Adrenal gland (tissue), 12 donors: ENCODE data around the gene ASTN2. TPM values are rescaled to one million over a fixed set of nuclear protein-coding genes. Genes with fewer than 3 reads are reported as not detected.

Source experiments
- DNase-seq, 7 donors: peaks; one replicate each; pipeline ENCODE4 v3.0.0-alpha.2; 2019 to 2020
- H3K27ac ChIP-seq, 5 donors: fragments of 200-600 bp; sonication (generic) in 4 of 5; 1 replicate in 3 of 5; 2 replicates in 2 of 5; pipeline versions ENCODE4 v1.5.1 to v1.8.0; 2016 to 2020; ENCODE audit warnings: mild to moderate bottlenecking in 1 of 5
- H3K27me3 ChIP-seq: fragments of 200-600 bp; 2 replicates; pipeline ENCODE4 v1.8.0; 2021
- H3K36me3 ChIP-seq, 2 donors: fragments of 200-600 bp; replicated peaks in 1 of 2; 1 replicate in 1 of 2; 2 replicates in 1 of 2; pipeline versions ENCODE4 v1.5.1 to v1.8.0; 2018 to 2022
- H3K4me1 ChIP-seq, 2 donors: fragments of 200-600 bp; replicated peaks in 1 of 2; 1 replicate in 1 of 2; 2 replicates in 1 of 2; pipeline versions ENCODE4 v1.5.1 to v1.8.0; 2018 to 2021
- H3K4me3 ChIP-seq, 4 donors: fragments of 200-600 bp; sonication (generic) in 3 of 4; one replicate each; pipeline ENCODE4 v1.5.1; 2016 to 2018
- H3K9me3 ChIP-seq, 3 donors: fragments of 200-600 bp; sonication (generic) in 1 of 3; replicated peaks in 1 of 3; 1 replicate in 2 of 3; 2 replicates in 1 of 3; pipeline versions ENCODE4 v1.5.1 to v1.8.0; 2016 to 2021
- POLR2A ChIP-seq, 2 donors: fragments of 450-650 bp; IDR thresholded peaks; one replicate each; pipeline ENCODE4 v1.6.1; 2017; ENCODE audit warnings: antibody characterized with exemption in 2 of 2, mild to moderate bottlenecking in 2 of 2, moderate library complexity in 1 of 2
- WGBS, 4 donors: extraction: QIAGEN DNeasy Blood & Tissue Kit in 2 of 4; methylation state at CpG; one replicate each; pipeline versions ENCODE4 v1.1.5 to v1.1.7; 2013 to 2017; 5-methylcytosine and 5-hydroxymethylcytosine counted together
- intact Hi-C, 2 donors: fragments of 100-400 bp; cut with DNase I; formaldehyde crosslinking; loops; one replicate each; pipeline versions ENCODE4 v1.14.1 to v1.15.0; 2022 to 2023
- polyA plus RNA-seq, 3 donors: library from polyadenylated mRNA; stranded (reverse); fragments of 200-250 nt in 2 of 3; fragments of 350-450 nt in 1 of 3; fragmentation: Illumina TruSeq in 1 of 3; extraction: RNeasy Lipid Tissue Mini Kit (QIAGEN cat#74804) in 1 of 3; gene quantifications; one replicate each; pipeline ENCODE4 v1.2.3, GENCODE V29; 2013 to 2014
- total RNA-seq, 9 donors: library from RNA; depleted of rRNA in 4 of 9; stranded (reverse); fragments of >200 nt in 4 of 9; fragments of 120-200 nt in 1 of 9; fragmentation: NEBNext Ultra II Directional in 1 of 9; extraction: Animal tissue kit (Norgen Biotek cat#: 25700) in 1 of 9; gene quantifications; one replicate each; pipeline versions ENCODE4 v1.1.0 to v1.2.4, GENCODE V29; 2013 to 2023
- TF ChIP-seq, protein P1 (sequence below), 6 experiments: fragments of 450-650 bp in 4 of 6; fragments of 200-600 bp in 2 of 6; sonication (generic) in 1 of 6; IDR thresholded peaks; 1 replicate in 5 of 6; 2 replicates in 1 of 6; pipeline versions ENCODE4 v1.5.1 to v1.8.0; 2016 to 2021; ENCODE audit warnings: antibody characterized with exemption in 6 of 6, mild to moderate bottlenecking in 2 of 6, moderate library complexity in 1 of 6
- donor health status: healthy with polysubstance abuse.
- donor health status: Bipolar disorder and iron deficiency.
- donor health status: DM: yes; HTN: yes; CAD: no.
- donor health status: DM: no; HTN: no; CAD: no.
- donor health status: DM: no; HTN: no; CAD: no.
- donor health status: DM: yes; HTN: yes; CAD: no.

The ASTN2 gene
- total and polyA plus RNA-seq, 12 donors, result 2.5 to 15.6 (median 6.8) TPM

DNA sequence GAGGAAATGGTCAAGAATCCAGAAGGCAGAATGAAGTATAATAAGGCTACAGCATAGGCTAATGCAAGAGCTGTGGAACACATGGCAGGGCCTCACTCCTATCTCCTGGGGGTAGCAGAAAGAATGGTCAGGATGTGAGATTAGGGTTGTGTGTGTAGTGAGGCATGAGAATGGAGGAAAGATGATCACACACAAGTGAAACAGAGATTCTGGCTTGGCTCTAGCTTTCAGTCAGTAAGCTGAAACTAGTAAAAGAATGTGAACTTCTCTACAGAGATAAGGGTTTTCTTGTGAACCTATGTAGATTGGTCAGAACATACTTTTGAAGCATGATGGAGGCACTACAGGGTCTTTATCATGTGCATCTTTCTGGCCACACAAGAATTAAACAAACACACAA is 298.8 kb downstream of the ASTN2 start:
- Histone ChIP-seq H3K27me3 (no peaks in the 10 kb centered on the region), H3K4me1 (no peaks in the 10 kb centered on the region), H3K27ac (no peak overlapping the region), H3K36me3 (no peaks in the 10 kb centered on the region), H3K9me3 (no peaks in the 10 kb centered on the region), H3K4me3 (no peak overlapping the region)
- TF ChIP-seq, protein P1, sequence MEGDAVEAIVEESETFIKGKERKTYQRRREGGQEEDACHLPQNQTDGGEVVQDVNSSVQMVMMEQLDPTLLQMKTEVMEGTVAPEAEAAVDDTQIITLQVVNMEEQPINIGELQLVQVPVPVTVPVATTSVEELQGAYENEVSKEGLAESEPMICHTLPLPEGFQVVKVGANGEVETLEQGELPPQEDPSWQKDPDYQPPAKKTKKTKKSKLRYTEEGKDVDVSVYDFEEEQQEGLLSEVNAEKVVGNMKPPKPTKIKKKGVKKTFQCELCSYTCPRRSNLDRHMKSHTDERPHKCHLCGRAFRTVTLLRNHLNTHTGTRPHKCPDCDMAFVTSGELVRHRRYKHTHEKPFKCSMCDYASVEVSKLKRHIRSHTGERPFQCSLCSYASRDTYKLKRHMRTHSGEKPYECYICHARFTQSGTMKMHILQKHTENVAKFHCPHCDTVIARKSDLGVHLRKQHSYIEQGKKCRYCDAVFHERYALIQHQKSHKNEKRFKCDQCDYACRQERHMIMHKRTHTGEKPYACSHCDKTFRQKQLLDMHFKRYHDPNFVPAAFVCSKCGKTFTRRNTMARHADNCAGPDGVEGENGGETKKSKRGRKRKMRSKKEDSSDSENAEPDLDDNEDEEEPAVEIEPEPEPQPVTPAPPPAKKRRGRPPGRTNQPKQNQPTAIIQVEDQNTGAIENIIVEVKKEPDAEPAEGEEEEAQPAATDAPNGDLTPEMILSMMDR (IDR thresholded peaks at IDR 0.05), result no peak
- no peak for TF ChIP-seq POLR2A (IDR thresholded peaks at IDR 0.05)
- DNase-seq, result no peak
- intact Hi-C loops, result loop anchor here in 1 of 2 donors (10.0 kb wide), 1 partner anchor 61 kb away; no protein-coding TSS in a partner anchor

GRCh38 chr9:117114768-117115167 is 300.1 kb downstream of the ASTN2 start:
- TF ChIP-seq, protein P1 (IDR thresholded peaks at IDR 0.05), result no peak
- TF ChIP-seq POLR2A (IDR thresholded peaks at IDR 0.05), result no peak
- Histone ChIP-seq H3K36me3 (no peaks in the 10 kb centered on the region), H3K27ac (no peak overlapping the region), H3K4me3 (no peak overlapping the region), H3K27me3 (no peaks in the 10 kb centered on the region), H3K4me1 (no peaks in the 10 kb centered on the region), H3K9me3 (no peaks in the 10 kb centered on the region)
- 50 to 66% (median 60%) methylated on average over 1 to 2 of the region's 2 CpGs; no CpG with 5 or more reads in 1 of the 4 donors for WGBS, 4 donors
- intact Hi-C loops, result loop anchor here in 1 of 2 donors (10.0 kb wide), 1 partner anchor 60 kb away; no protein-coding TSS in a partner anchor
- no peak for DNase-seq

DNA sequence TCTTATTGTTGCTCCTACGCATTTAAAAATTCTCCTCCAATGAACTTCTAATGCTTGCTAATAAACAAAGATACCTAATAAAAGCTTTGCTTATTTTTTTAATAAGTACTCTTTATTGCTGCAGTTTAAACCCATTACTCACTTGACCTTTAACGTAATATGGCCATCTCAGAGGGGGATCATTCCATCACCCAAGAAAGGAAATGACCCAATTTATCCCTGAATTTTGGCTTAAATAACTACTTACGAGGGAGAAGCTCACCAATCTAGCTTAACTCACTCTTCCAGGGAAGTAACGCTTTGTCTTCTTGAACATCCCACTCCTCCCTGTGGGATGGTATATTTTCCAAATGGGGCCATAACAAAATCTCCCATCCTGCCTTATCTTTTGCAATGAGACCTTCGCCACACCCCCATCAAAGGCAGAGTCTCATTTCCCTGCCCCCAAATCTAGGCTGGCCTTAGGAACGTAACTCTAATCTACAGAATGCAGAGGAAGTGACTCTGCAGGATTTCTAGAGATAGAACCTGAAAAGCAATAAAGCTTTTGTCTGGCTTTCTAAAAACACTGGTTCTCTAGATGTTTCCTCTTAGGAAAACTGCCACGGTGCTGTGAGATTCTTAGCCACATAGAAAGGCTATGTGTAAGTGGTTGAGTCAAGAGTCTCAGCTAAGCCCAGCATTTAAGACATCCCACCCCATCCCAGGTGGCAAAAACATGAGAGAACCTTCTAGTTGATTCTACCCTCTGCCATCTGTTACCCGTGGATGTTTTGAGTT is 310.0 kb downstream of the ASTN2 start:
- Histone ChIP-seq H3K36me3 (no peaks in the 10 kb centered on the region), H3K27me3 (no peaks in the 10 kb centered on the region), H3K27ac (no peak overlapping the region), H3K4me1 (no peaks in the 10 kb centered on the region), H3K4me3 (no peak overlapping the region), H3K9me3 (no peaks in the 10 kb centered on the region)
- intact Hi-C loops, result no loop called here
- no peak for TF ChIP-seq POLR2A (IDR thresholded peaks at IDR 0.05)
- TF ChIP-seq, protein P1 (IDR thresholded peaks at IDR 0.05), result no peak
- WGBS, 4 donors, result 53 to 61% (median 57%) methylated on average over 8 of the region's 8 CpGs
- no peak for DNase-seq

GRCh38 chr9:117104206-117104605 is 310.7 kb downstream of the ASTN2 start:
- intact Hi-C loops, result no loop called here
- WGBS, 4 donors, result 77 to 83% (median 78%) methylated on average over 1 of the region's 1 CpG

More at GRCh38 chr9:117104206-117104605, 310.7 kb downstream of the ASTN2 start:
- H3K4me3 ChIP-seq, result no peak overlapping the region
- H3K27ac ChIP-seq, result no peak overlapping the region
- TF ChIP-seq, protein P1 (IDR thresholded peaks at IDR 0.05), result no peak
- TF ChIP-seq POLR2A (IDR thresholded peaks at IDR 0.05), result no peak
- H3K27me3 ChIP-seq, result no peaks in the 10 kb centered on the region
- H3K9me3 ChIP-seq, result no peaks in the 10 kb centered on the region
- H3K4me1 ChIP-seq, result no peaks in the 10 kb centered on the region
- H3K36me3 ChIP-seq, result no peaks in the 10 kb centered on the region
- DNase-seq, result no peak
